Parathyroid adenoma (tissue), 2 donors: ENCODE results near the gene TNFRSF18.
A peak's percentile ranks its signal among the peaks of the same experiment; 100 is the strongest.

Experiments
- H2AFZ ChIP-seq: fragments of 300-600 bp; sonication (generic); one replicate; pipeline ENCODE4 v1.7.0; 2017; ENCODE audit warnings: antibody characterized with exemption, mild to moderate bottlenecking
- H3K27ac ChIP-seq: fragments of 300-600 bp; sonication (generic); one replicate; pipeline ENCODE4 v1.7.0; 2017
- H3K27me3 ChIP-seq: fragments of 300-600 bp; sonication (generic); one replicate; pipeline ENCODE4 v1.7.0; 2017; ENCODE audit warnings: low read length; ENCODE audit not compliant: control insufficient read depth, insufficient read depth
- H3K36me3 ChIP-seq: fragments of 300-600 bp; sonication (generic); one replicate; pipeline ENCODE4 v1.7.0; 2017; ENCODE audit warnings: low read length; ENCODE audit not compliant: control insufficient read depth, insufficient read depth
- H3K4me1 ChIP-seq: fragments of 300-600 bp; sonication (generic); one replicate; pipeline ENCODE4 v1.7.0; 2017; ENCODE audit warnings: control low read depth
- H3K4me2 ChIP-seq: fragments of 300-600 bp; sonication (generic); one replicate; pipeline ENCODE4 v1.7.0; 2017; ENCODE audit warnings: low read length
- H3K4me3 ChIP-seq: fragments of 300-600 bp; sonication (generic); one replicate; pipeline ENCODE4 v1.7.0; 2017; ENCODE audit warnings: low read depth, low read length
- H3K79me2 ChIP-seq: fragments of 300-600 bp; sonication (generic); one replicate; pipeline ENCODE4 v1.7.0; 2017; ENCODE audit warnings: control low read depth
- H3K9ac ChIP-seq: fragments of 300-600 bp; sonication (generic); one replicate; pipeline ENCODE4 v1.7.0; 2017; ENCODE audit warnings: mild to moderate bottlenecking
- H3K9me3 ChIP-seq: fragments of 300-600 bp; sonication (generic); one replicate; pipeline ENCODE4 v1.7.0; 2017; ENCODE audit warnings: low read length; ENCODE audit not compliant: control insufficient read depth
- TF ChIP-seq, protein P1 (sequence below): fragments of 300-600 bp; sonication (generic); IDR thresholded peaks from one replicate; pipeline ENCODE4 v1.7.0; 2017; ENCODE audit warnings: antibody characterized with exemption, mild to moderate bottlenecking
- donor health status: primary hyperparathyroidism.

Gene TNFRSF18

DNA sequence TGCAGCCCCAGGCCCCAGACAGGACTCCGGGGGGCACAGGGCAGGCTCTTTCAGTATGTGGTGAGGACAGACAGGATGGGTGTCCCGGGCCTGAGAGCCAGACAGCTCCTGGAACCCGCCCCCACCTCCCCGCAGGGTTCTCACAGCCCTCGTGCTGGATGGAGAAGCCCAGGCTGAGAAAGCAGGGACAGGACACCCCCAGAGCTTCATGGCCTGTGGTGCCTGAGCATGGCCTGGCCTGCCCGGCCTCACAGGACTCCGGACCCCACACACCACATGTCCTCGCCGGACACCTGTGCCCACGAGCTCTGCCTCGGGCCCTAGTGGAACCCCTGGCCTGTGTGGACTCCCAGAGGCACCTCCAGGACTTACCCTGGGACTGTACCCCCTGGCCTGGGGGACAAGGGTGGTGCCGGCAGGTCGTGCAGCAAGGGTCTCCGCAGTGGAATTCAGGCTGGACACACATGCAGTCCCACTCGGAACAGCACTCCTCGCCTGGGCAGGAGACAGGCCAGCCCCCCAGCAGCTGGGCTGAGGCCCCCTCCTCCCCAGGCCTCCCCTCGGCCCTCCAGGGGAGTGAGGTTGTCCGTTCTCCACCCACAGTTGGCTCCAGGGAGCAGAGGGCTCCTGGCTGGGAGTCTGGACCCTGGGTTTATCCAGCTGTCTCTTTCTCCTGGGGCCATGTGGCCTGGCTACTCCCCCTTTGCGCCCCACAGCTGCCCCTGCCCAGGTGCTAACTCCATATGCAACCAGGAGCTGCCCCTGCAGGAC lies 1.2 kb downstream of the TNFRSF18 start:
- Histone ChIP-seq H3K27ac (no peak overlapping the region), H3K27me3 (no peaks in the 10 kb centered on the region), H2AFZ (no peak overlapping the region), H3K9ac (no peak overlapping the region), H3K4me2 (peak overlapping the region; percentile 87), H3K36me3 (no peaks in the 10 kb centered on the region), H3K9me3 (no peaks in the 10 kb centered on the region), H3K79me2 (no peaks in the 10 kb centered on the region), H3K4me3 (peak overlapping the region; percentile 55), H3K4me1 (no peaks in the 10 kb centered on the region)
- TF ChIP-seq, protein P1, sequence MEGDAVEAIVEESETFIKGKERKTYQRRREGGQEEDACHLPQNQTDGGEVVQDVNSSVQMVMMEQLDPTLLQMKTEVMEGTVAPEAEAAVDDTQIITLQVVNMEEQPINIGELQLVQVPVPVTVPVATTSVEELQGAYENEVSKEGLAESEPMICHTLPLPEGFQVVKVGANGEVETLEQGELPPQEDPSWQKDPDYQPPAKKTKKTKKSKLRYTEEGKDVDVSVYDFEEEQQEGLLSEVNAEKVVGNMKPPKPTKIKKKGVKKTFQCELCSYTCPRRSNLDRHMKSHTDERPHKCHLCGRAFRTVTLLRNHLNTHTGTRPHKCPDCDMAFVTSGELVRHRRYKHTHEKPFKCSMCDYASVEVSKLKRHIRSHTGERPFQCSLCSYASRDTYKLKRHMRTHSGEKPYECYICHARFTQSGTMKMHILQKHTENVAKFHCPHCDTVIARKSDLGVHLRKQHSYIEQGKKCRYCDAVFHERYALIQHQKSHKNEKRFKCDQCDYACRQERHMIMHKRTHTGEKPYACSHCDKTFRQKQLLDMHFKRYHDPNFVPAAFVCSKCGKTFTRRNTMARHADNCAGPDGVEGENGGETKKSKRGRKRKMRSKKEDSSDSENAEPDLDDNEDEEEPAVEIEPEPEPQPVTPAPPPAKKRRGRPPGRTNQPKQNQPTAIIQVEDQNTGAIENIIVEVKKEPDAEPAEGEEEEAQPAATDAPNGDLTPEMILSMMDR: no peak

DNA sequence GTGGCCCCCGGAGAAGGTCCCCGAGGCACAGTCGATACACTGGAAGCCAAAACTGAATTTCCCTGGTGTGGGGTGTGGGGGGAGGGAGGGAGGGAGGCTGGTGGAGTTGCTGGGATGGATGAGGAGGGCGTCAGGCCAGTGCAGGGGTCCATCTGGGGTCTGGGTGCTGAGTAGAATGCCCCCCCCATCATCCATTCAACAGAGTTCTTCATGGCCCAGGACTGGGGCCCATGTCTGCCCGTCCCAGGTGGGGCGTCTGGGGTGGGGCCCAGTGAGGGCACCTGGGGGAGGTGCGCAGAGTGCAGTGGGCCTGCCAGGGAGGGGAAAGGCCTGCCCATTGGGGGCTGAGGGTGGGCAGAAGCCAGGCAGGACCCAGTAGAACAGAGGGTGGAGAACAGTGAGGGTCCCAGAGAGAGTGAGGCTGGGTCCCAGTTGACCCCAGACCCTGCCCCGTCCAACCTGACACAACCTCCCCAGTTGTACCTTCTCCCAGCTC lies 1.9 kb downstream of the TNFRSF18 start:
- Histone ChIP-seq H3K27ac (no peak overlapping the region), H3K9me3 (no peaks in the 10 kb centered on the region), H3K9ac (no peak overlapping the region), H3K4me2 (no peak overlapping the region), H3K4me3 (no peak overlapping the region), H3K36me3 (no peaks in the 10 kb centered on the region), H3K27me3 (no peaks in the 10 kb centered on the region), H2AFZ (no peak overlapping the region), H3K79me2 (no peaks in the 10 kb centered on the region), H3K4me1 (no peaks in the 10 kb centered on the region)
- TF ChIP-seq, protein P1: no peak

DNA sequence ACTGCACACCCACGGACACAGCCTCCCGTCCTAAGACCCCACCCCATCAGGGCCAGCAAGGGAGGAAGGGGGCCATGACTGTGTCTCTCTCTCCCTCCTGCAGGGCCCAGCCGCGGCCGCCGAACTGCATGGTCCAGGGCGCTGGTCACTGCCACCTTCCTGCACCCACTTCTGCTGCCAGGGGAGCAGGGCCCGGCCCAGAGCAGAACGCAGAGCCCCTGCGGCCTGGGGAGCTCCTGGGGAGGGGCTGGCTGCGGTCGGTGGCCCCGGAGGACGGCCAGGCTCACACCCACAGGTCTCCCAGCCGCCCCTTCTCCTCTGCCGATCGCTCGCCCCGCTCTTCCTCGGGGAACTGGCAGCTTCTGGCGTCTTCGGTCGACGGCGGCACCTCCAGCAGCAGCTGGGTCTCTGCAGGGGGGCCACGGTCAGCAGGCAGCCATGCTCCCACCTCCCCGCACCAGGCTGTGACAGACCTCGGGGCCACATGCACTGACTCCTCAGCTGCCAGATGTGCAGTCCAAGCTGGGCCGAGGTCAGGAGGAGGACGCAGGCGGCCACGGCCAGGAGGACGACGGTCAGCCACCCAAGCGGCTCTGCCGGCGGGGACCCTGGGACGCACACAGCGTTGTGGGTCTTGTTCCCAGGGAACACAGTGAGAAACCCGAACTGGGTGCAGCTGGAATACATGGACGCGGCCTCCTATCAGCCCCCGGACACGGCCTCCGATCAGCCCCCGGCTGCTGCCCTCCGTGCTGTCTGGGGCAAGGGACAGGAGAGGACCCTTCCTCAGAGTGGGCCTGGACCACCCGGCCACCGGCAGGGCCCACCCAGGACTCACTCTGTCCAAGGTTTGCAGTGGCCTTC lies 2.6 kb downstream of the TNFRSF18 start:
- TF ChIP-seq, protein P1: no peak
- Histone ChIP-seq H3K36me3 (no peaks in the 10 kb centered on the region), H2AFZ (no peak overlapping the region), H3K27ac (no peak overlapping the region), H3K79me2 (no peaks in the 10 kb centered on the region), H3K4me3 (no peak overlapping the region), H3K9me3 (no peaks in the 10 kb centered on the region), H3K9ac (no peak overlapping the region), H3K4me1 (no peaks in the 10 kb centered on the region), H3K4me2 (no peak overlapping the region), H3K27me3 (no peaks in the 10 kb centered on the region)

DNA sequence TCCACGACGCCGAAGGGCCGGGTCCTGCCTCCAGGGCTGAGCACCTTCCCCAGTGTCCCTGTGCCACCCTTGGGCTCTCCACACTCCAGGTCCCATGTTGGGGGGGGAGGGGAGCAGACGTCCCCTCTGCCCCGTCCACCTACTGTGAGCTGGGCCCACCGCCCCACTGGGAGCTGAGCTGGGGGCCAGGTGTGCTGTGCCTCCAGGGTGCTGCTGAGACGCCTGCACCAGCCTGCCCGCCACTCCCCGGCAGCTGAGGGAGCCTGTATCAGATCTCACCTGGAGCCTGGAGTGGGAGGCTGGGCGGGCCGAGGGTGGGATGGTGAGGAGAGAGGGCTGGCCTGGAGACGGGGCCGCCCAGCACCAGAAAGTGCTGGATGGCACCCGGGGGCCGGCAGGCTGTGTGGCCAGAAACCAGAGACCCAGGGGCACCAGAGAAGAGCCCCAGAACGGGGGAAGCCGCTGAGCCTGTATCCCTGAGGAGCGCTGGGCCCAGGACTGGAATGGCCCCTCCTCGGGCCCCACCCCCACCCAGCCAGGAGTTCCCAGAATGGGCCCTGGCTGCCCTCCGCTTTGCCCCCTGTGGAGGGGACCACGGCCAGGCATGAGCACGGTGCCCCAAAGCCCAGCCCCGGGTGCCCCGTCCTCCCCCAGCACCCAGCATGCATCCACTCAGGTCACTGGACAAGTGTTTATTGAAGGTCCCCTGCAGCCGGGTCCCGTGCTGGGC lies 3.4 kb downstream of the TNFRSF18 start:
- Histone ChIP-seq H3K9me3 (no peaks in the 10 kb centered on the region), H3K27ac (no peak overlapping the region), H3K4me2 (no peak overlapping the region), H3K79me2 (no peaks in the 10 kb centered on the region), H3K4me3 (no peak overlapping the region), H3K36me3 (no peaks in the 10 kb centered on the region), H2AFZ (no peak overlapping the region), H3K9ac (no peak overlapping the region), H3K4me1 (no peaks in the 10 kb centered on the region), H3K27me3 (no peaks in the 10 kb centered on the region)
- TF ChIP-seq, protein P1: no peak
